Embryonic facial prominence (tissue), 1 donor: ENCODE measurements around the gene STX7.
"Not testable (repeated sequence)": the region's sequence is repeated elsewhere in the genome, so short reads cannot be mapped to it uniquely, and the experiment has no call there.

Experiments
- DNase-seq: peaks from one replicate; pipeline ENCODE4 v3.0.0-alpha.2; 2016; ENCODE audit errors: extremely low spot score

STX7 gene, protein sequence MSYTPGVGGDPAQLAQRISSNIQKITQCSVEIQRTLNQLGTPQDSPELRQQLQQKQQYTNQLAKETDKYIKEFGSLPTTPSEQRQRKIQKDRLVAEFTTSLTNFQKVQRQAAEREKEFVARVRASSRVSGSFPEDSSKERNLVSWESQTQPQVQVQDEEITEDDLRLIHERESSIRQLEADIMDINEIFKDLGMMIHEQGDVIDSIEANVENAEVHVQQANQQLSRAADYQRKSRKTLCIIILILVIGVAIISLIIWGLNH

DNA sequence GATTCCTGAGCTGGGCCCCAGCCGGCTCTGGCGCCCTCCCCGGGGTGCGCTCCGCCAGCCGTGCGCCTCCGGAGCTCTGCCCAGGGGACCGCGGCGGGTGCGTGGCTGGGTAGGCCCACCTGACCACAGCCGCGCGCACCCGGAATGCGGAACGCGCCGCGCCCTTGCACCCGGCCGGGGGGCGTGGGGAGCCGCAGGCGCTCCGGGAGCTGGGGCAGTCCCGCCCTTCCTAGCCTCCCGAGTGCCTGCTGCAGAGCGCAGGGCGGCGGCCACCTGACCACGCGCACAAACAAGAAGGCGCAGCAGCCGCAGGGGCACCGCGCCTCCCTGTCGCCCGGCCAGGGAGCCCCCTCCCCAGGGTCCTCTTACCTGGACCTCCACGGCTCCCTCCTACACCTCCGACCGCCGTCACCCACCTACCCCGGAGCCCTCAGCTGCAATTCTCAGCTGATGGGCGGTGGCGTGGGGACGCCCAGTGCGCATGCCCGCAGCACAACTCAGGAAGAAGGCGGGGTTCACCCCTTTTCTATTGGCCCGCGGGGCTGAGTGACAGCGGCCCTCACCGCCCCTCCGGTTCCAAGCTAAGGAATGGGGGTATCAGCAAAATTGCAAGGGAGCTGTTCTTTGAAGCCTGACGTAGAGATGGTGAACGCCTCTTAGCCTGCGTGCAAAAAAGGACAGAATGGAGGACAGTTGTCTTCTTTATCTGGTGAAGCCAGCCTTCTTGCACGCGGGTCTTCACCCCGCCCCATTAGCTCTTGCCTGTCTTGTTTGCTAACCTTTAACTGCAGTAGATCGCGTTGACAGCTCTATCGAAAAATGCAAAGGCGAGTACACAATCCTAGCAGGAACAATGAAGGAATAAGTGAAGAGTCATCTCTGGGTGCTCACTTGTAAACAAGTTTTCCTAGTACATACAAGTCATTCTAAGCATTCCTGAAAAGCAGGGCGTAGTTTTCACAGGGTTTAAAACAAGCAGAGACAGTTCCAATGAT is at the start of gene STX7:
TSS of gene STX7 (minus strand) at position 479 of the 995 bp plus-strand sequence. CDS start 9,586 bp downstream, outside the sequence.
- DNase-seq, result peak; percentile 71

DNA sequence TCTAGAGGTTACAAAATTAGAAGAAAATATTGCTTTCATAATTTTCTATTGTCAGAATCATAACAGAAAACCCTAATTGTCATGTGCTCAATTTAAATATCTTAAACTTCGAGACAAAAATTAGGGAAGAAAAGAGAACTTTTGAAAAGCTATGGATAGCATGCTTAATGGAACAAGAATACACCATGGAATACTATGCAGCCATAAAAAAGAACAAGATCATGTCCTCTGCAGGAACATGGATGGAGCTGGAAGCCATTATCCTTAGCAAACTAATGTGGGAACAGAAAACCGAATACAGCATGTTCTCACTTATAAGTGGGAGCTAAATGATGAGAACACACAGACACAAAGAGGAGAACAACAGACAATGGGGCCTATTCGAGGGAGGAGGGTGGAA is 47.2 kb upstream of the STX7 start:
- DNase-seq, result not testable (repeated sequence)

DNA sequence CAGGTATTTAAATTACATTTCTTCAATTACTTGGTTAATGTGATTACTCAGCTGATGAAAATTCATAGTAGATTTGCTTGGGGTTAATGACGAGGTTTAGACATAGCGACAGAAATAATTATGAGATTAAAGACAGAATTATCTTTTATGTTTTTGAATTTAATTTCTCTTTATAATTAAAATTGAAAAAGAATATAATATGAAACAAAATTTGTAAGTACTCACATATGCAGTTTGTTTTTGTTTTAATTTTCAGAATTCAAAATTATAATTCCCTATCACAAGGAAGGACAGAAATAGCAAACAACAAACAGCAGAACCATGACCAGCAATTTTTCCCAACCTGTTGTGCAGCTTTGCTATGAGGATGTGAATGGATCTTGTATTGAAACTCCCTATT is 39.5 kb upstream of the STX7 start, which contains the start of gene TAAR8:
TSS of gene TAAR8 (plus strand) at position 301 of the 400 bp plus-strand sequence. CDS start at position 322, 21 bp downstream.
- no peak for DNase-seq

DNA sequence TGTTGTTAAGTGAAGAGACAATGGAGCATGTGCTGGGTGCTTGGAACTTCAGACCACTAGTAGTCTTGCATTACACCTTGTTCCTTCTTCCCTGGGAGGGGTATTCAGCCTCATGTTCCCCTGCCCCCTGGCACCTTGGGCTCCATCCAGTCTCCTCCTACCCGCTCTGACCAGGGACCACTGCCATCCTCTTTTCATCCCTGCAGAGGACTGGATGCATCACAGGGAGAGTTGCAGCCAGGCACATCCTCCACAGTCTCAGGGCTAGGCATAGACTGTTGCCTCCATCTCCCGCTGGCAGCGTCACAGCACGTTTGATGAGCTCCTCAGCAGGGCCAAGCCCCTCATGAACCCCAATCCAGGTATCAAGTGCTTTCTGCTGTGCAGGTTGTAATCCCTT is 38.3 kb upstream of the STX7 start:
- no peak for DNase-seq

DNA sequence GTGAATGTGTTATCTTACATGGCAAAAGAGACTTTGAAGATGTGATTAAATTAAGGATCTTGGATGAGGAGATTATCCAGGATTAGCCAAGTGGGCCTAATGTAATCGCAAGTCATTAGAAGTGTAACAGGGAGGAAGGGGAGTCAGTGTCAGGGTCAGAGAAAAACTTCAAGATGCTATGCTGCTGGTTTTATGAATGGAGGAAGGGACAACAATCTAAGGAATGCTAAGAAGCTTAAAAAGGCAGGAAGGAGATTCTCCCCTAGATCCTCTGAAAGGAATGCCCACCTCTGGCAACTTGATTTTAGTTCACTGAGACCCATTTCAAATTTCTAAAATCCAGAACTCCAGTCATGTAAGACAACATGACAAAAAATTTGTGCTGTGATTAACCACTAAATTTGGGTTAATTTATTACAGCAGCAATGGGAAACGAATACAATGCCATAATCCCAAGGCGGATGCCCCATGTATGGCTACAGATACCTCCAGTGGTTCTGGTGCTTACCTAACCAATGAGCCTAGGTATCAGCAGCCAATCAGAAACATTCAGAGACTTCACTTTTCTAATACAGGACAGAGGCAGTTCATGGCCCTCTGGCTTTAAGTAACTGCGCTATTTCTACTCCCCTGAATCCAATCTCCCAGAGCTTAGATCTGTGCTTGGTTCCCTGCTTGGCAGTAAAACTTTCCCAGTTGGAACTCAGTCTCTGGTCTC is 36.0 kb upstream of the STX7 start:
- no peak for DNase-seq

DNA sequence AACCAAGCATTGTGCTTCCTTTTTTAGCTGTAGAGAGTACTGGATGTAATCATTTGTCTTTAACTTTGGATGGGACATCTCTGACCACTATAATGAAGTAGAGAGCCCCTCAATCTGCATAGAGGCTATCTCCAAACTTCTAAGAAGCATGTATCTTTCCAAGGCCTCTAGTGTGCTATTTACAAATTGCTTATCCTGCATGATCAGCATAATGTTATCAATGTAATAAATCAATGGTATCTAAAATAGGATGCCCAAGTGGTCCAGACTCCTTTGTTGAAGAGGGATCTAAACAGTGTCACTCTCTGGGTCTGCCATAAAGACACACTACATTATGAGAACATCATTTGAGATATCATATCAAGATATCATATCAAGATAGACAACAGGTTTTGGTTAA is 31.9 kb upstream of the STX7 start:
- no peak for DNase-seq

DNA sequence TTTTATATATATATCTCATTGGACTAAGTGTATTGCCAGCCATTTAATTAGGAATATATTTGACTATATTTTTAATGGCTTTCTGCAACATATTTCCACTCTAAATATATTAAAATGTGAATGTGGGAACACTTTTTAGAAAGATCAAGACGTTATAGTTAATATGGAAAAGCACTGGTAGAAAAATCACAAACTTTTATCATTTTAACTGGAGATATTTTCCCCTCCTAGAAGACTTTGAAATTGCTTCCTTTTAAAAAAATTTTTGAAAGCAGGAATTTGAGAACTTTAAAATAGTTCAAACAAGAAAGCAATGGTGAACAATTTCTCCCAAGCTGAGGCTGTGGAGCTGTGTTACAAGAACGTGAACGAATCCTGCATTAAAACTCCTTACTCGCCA is 25.1 kb upstream of the STX7 start, which contains the start of gene TAAR9:
TSS of gene TAAR9 (plus strand) at position 301 of the 400 bp plus-strand sequence. CDS start at position 314, 13 bp downstream.
- no peak for DNase-seq

DNA sequence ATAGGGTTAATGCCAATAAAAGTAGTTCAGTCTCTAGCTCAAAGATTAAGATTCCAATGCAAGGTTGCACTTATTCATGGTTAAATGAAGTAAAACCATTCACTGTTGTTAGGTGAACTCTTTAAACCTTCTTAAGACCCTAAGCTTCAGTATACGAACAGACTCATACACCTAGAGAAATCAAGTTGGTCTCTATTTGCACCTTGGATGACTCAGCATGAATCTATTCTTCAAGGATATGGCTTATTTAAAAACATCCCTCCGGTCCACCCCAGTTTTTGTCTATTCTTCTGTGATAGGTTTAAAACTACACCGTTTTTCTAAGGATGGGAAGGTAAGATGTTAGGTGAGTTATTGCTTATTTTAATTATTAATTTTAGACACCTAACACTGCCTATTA is 24.2 kb upstream of the STX7 start:
- DNase-seq, result no peak

DNA sequence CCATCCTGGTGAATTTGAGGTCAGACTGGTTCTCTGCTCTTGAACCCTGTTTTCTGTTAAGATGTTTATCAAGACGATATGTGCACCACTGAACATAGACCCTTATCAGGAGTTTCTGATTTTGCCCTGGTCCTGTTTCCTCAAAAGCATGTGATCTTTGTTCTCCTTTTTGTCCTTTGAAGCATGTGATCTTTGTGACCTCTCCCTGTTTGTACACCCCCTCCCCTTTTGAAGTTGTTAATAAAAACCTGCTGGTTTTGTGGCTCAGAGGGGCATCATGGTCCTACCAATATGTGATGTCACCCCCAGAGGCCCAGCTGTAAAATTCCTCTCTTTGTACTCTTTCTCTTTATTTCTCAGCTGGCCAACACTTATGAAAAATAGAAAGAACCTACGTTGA is 21.6 kb upstream of the STX7 start:
- DNase-seq, result not testable (repeated sequence)

DNA sequence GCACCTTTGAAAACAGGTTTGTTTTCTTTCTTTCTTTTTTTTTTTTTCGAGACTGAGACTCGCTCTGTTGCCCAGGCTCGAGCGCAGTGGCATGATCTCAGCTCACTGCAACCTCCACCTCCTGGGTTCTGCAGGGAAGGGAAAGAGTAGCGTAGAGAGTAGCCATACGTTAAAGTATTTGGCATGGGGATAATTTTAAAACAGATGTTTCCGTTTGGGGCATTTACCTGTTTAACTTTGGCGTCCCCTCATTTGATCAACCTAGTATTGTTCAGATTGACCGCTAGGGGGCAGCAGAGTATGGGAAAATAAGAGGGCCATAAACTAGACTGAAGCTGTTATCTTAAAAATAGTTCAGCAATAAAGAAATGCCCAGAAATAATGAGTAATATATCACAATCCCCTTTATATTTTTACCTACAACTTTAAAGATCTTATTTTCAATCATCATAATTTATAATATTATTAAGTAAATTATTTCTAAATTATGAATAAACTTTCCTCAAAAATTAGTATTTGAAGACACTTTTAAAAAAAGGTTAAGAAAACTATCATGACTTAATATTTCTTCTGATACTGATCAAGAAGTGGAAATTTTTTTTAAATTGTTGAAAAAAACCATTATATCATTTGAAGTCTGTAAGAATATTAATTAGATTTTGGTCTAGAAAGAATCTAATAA is 17.5 kb upstream of the STX7 start:
- DNase-seq, result no peak

DNA sequence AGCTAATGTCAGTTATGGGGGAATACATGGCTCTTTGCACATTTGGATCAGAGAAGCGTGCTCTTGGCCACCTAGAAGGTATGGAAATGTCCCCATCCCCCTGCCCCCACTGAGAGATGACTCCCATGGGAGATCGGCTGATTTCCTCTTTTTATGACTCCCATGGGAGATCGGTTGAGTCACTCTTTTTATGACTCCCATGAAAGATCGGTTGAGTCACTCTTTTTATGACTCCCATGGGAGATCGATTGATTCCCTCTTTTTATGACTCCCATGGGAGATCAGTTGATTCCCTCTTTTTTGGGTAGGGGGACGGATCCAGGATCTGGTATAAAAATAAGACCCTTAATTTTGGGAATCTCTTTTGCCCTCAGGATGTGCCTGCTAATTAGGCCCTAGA is 14.9 kb upstream of the STX7 start:
- DNase-seq, result no peak

DNA sequence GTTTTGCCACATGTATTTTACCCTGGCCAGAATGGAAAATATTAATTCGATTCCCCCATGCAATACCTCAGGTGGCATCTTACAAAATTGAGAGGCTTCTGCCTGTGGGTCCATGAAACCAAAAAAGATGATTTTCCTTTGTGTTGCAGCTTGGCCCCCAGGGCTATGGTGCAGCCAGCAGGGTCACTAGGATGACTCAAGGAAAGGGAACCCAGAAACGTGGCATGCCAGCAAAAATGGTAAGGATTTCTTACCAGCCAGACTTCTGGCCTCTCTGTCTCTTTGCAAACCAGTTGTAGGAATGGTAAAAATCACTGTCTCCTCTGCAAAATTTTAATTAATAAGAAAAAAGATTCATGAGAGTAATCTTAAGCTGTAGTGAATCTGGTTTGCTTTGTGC is 13.5 kb upstream of the STX7 start:
- no peak for DNase-seq

DNA sequence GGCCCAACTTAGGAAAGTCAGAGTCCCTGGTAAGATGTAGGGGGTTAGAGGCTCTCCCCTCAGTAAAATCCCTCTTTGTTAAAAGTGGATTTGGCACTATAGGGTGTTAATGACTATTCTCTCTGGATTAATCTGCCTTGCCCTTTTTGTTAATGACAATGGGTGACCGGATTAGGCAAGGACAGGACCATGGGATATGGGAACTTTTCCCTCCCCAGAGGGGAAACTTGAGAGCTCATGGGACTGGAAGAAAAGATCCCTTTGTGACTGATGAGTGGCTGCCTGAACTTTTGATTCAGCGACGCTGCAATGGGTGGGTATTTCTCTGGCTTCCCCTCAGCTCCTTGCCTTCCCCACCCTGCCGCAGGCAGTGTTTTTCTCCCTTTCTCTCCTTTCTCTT is 12.9 kb upstream of the STX7 start:
- no peak for DNase-seq

DNA sequence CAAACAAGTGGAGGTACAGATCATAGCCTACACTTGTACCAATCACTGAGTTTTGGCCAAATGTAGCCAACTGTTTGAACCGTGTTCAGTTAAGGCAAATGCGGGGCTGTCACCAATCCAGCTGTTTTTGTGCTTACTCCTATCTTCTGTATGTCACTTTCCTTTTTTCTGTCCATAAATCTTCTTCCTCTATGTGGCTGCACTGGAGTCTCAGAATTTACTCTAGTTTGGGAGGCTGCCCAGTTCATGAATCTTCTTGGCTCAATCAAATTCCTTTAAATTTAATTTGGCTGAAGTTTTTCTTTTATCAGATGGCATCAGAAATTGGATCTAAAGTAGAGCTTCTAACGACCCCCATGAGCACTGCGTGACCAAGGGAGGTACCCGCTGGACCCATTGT is 11.7 kb upstream of the STX7 start:
- DNase-seq, result no peak

DNA sequence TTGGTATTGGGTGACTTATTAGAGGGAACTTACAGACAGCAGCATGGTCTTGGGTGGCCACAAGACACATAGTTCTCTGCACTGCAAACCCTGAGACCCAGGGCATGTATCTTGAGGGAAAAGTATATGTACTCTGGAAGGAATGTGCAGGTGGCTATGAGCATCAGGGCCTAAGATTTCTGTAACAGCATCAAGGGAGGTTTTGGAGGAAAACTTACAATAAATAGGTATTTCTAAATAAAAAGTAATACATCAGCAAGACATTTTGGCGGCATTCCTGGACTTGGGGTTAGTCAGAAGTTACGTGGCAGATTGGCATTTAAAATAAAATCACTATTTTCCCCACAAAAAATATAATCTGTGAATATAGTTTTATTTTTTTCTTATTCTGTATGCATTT is 8.0 kb upstream of the STX7 start:
- no peak for DNase-seq

DNA sequence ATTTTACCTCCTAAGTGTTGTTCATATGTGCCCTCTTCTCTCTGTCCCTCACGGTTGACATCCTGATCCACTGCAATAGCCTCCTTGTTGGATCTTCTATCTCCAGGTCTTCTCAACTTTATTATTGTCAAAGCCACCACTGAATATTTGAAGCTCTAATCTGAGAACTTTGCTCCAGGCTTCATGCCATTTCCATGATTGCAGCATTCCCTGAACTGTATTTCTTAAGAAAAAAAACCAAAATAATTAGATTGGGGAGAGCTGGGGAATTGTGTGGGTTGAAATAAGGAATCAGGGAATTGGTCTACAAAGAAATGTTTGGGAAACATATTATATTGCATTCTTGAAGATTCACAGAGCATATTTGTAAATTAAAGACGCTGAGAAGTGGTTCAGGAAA is 2.5 kb upstream of the STX7 start:
- no peak for DNase-seq

DNA sequence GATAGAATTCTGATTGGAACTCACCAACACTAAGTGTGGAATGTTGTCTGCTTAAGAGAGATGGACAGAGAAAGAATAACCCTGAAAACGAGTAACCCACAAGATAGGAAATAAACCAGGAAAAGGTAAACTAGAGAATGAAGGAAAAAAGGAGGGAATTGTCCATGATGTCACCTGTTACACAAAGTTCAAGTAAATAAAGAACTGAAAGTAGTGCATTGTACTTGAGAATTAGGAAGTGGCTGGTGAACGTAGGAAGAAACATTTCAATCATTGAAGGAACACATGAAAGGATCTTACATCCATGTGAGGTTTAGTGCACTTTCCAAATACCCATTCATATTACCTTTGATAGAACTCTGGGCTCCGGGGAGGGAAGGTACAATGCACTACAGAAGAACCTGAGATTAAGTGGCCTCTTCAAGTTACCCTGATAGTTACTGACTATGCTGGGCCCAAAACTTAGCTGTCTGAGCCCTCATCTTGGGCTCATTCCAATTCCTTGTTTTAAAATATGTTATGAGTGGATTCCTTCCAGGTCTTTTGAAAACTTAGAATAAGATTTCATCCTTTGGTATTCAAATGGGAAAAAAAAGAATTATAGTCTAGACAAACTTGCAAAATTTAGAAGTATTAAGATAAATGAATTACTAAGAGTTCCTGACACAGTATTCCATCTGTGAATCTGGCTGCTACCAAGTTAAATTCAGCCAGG is 1.1 kb upstream of the STX7 start:
- DNase-seq, result no peak

DNA sequence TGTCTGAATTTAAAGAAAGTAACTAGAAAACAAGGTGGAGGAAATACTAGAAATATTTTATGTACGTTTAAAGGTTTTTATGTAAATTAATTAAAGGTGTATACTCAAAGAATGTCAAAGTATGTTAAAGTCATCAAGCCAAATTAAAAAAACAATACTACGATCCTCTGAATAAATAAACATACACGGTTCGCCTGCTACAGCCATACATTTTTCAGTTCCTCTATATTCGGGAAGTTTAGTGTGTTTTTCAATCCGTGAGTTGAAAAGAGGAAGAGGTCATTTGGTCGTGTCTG is 626 bp downstream of the STX7 start:
- no peak for DNase-seq

DNA sequence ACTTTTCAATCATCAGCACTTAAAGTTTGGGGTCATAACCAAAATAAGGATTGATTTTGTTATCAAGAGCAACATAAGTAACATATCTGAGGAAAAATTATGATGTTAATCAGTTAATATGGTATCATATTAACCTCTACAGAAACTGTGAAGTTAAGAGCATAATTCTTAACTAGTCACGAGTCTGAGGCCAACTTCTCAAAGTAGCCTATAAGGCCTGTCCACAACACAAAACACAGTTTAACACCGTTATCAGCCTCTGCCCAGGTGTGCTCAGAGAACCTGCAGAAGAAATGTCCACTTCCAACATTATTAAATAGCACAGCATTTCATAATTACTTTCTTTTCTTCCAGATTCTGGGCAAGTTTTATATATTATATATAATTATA is 1.1 kb downstream of the STX7 start:
- DNase-seq, result no peak

DNA sequence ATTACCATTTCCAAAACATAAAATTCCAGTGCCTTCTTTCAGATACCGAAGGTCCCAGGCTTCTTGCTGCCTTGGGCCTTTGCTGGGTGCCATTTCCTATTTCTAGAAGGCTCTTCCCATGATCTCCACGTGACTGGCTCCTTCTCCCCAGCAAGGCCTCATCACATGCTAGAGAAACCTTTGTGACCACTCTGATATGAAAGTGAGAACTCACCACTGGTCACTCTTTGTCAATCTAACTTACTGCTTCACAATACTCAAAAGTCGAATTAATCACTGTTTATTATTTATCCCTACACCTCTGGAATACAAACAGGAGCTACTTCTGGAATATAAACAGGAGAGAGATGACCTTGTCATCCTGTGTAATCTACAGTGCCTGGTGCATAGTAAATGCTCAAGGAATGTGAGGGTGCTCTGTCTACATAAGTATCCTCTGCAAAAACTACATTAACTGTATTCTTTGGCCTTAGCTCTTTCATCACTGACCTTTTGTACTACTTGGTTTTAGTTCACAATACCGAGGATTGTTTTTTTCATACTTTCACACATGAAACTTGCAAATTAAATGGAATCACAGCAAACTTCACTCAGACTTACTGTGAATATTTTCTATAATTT is 1.6 kb downstream of the STX7 start:
- no peak for DNase-seq
